Trophoblast cell (in vitro differentiated cells and primary cell): ENCODE results near the gene PCSK6.

Experiments
- DNase-seq, 2 donors: peaks; one replicate each; pipeline ENCODE4 v3.0.0-alpha.2; 2016
- H2AFZ ChIP-seq: 2 replicates; pipeline ENCODE4 v1.6.1; 2013; ENCODE audit warnings: low read length, moderate library complexity, mild to moderate bottlenecking; ENCODE audit not compliant: insufficient read depth, poor library complexity
- H2AK5ac ChIP-seq: 2 replicates; pipeline ENCODE4 v1.6.1; 2013; ENCODE audit warnings: mild to moderate bottlenecking, low read length
- H2BK120ac ChIP-seq: 2 replicates; pipeline ENCODE4 v1.6.1; 2013; ENCODE audit warnings: low read length, mild to moderate bottlenecking, moderate library complexity; ENCODE audit not compliant: insufficient read depth, poor library complexity
- H2BK12ac ChIP-seq: 2 replicates; pipeline ENCODE4 v1.6.1; 2013; ENCODE audit warnings: mild to moderate bottlenecking, low read length, moderate library complexity
- H2BK5ac ChIP-seq: 2 replicates; pipeline ENCODE4 v1.6.1; 2013; ENCODE audit warnings: low read length, low read depth, moderate library complexity, mild to moderate bottlenecking; ENCODE audit not compliant: poor library complexity
- H3K14ac ChIP-seq: 2 replicates; pipeline ENCODE4 v1.6.1; 2013; ENCODE audit warnings: mild to moderate bottlenecking, low read length
- H3K18ac ChIP-seq: 2 replicates; pipeline ENCODE4 v1.6.1; 2013; ENCODE audit warnings: mild to moderate bottlenecking, low read length
- H3K23ac ChIP-seq: 2 replicates; pipeline ENCODE4 v1.6.1; 2013; ENCODE audit warnings: low read length
- H3K27ac ChIP-seq: 2 replicates; pipeline ENCODE4 v1.5.1; 2013; ENCODE audit warnings: low read depth, mild to moderate bottlenecking, inconsistent platforms, low read length, moderate library complexity
- H3K27me3 ChIP-seq: 2 replicates; pipeline ENCODE4 v1.6.1; 2013; ENCODE audit warnings: inconsistent platforms, mild to moderate bottlenecking, low read length, moderate library complexity; ENCODE audit not compliant: insufficient read depth
- H3K36me3 ChIP-seq, 2 experiments: 1 replicate in 1 of 2; 2 replicates in 1 of 2; pipeline ENCODE4 v1.6.1; 2013; ENCODE audit warnings: low read length in 2 of 2, mild to moderate bottlenecking in 2 of 2, moderate library complexity in 1 of 2; ENCODE audit not compliant: insufficient read depth in 2 of 2, control insufficient read depth in 1 of 2
- H3K4ac ChIP-seq: 2 replicates; pipeline ENCODE4 v1.6.1; 2013; ENCODE audit warnings: low read depth, mild to moderate bottlenecking, low read length, moderate library complexity
- H3K4me1 ChIP-seq, 2 experiments: 1 replicate in 1 of 2; 2 replicates in 1 of 2; pipeline ENCODE4 v1.6.1; 2013; ENCODE audit warnings: low read length in 2 of 2, mild to moderate bottlenecking in 2 of 2, moderate library complexity in 1 of 2; ENCODE audit not compliant: insufficient read depth in 2 of 2, control insufficient read depth in 1 of 2
- H3K4me2 ChIP-seq: 2 replicates; pipeline ENCODE4 v1.6.1; 2013; ENCODE audit warnings: inconsistent platforms, mild to moderate bottlenecking, low read length, moderate library complexity
- H3K4me3 ChIP-seq: 2 replicates; pipeline ENCODE4 v1.5.1; 2013; ENCODE audit warnings: mild to moderate bottlenecking, low read depth, low read length, inconsistent platforms
- H3K79me1 ChIP-seq: one replicate; pipeline ENCODE4 v1.6.1; 2013; ENCODE audit warnings: low read length
- H3K79me2 ChIP-seq: 2 replicates; pipeline ENCODE4 v1.6.1; 2013; ENCODE audit warnings: low read length, mild to moderate bottlenecking; ENCODE audit not compliant: control insufficient read depth, insufficient read depth, poor library complexity
- H3K9ac ChIP-seq: 2 replicates; pipeline ENCODE4 v1.6.1; 2013; ENCODE audit warnings: mild to moderate bottlenecking, low read length
- H3K9me3 ChIP-seq: 2 replicates; pipeline ENCODE4 v1.6.1; 2013; ENCODE audit warnings: low read depth, mild to moderate bottlenecking, control low read depth, inconsistent platforms, low read length; ENCODE audit not compliant: insufficient read depth
- H4K12ac ChIP-seq: 2 replicates; pipeline ENCODE4 v1.6.1; 2013; ENCODE audit warnings: low read depth, mild to moderate bottlenecking, low read length, moderate library complexity
- H4K8ac ChIP-seq: 2 replicates; pipeline ENCODE4 v1.6.1; 2013; ENCODE audit warnings: low read depth, mild to moderate bottlenecking, low read length, moderate library complexity
- H4K91ac ChIP-seq: one replicate; pipeline ENCODE4 v1.6.1; 2013; ENCODE audit warnings: low read depth, mild to moderate bottlenecking, low read length, moderate library complexity
- WGBS: extraction: QIAGEN DNeasy Blood & Tissue Kit; methylation state at CpG from one replicate; pipeline ENCODE4 v1.1.7; 2013; ENCODE audit warnings: missing lambda C conversion rate; ENCODE audit not compliant: insufficient read length, insufficient coverage; ENCODE audit errors: extremely low coverage; 5-methylcytosine and 5-hydroxymethylcytosine counted together

PCSK6 gene

GRCh38 chr15:101407439-101407838 is 82.1 kb downstream of the PCSK6 start:
- no peaks in the 10 kb centered on the region for H3K79me1 ChIP-seq
- H2BK12ac ChIP-seq: no peak overlapping the region
- H3K4me2 ChIP-seq: no peak overlapping the region
- no peaks in the 10 kb centered on the region for H3K4me1 ChIP-seq
- no peak overlapping the region for H3K4ac ChIP-seq
- no peak overlapping the region for H2BK120ac ChIP-seq
- H3K18ac ChIP-seq: no peak overlapping the region
- no peaks in the 10 kb centered on the region for H3K27me3 ChIP-seq
- no peak overlapping the region for H3K9ac ChIP-seq
- H3K79me2 ChIP-seq: no peaks in the 10 kb centered on the region
- H3K27ac ChIP-seq: no peak overlapping the region
- no peak overlapping the region for H3K4me3 ChIP-seq
- DNase-seq: no peak
- H3K14ac ChIP-seq: no peak overlapping the region
- H2AFZ ChIP-seq: no peak overlapping the region
- no peak overlapping the region for H4K8ac ChIP-seq
- no peak overlapping the region for H3K23ac ChIP-seq
- H4K12ac ChIP-seq: no peak overlapping the region
- no peak overlapping the region for H2AK5ac ChIP-seq
- no peaks in the 10 kb centered on the region for H3K36me3 ChIP-seq
- no CpG with 5 or more reads among the region's 5 CpGs for WGBS
- H4K91ac ChIP-seq: no peak overlapping the region
- no peak overlapping the region for H2BK5ac ChIP-seq
- no peaks in the 10 kb centered on the region for H3K9me3 ChIP-seq

DNA sequence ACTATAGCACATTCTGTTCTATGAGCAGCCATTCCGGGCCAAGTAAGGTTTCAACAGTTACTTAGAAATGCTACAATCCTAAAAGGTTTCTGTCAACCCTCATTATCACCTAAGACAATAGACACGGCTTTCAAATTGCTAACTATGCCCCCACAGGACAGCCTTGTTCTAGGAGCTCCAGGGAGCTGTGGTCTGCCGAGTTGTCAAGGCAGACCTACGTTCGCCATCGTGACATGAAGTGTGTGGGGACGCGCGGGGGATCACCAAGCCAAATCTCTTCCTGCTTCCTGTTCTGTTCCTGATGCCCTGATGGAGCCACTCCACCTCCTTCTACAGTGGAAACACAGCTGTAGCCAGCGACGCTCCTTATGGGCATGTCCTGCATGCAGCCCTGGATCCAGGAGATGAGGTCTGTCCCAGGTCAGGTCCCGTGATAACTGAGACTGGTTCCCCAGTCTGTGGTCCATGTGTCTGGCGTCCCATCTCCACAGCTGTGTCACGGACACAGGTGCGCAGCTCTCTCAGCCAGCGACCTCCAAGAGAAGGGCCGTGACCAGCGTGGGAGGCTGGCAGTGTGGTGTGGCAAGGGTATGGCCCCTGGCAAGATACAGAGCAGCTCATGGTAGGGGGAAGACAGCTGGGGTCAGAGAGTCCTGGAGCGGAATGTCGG is 82.8 kb downstream of the PCSK6 start:
- Histone ChIP-seq H2BK5ac (no peak overlapping the region), H3K4me3 (no peak overlapping the region), H4K12ac (no peak overlapping the region), H2BK12ac (no peak overlapping the region), H2AK5ac (no peak overlapping the region), H3K4me2 (no peak overlapping the region), H3K27me3 (no peaks in the 10 kb centered on the region), H3K14ac (no peak overlapping the region), H3K23ac (no peak overlapping the region), H3K79me2 (no peaks in the 10 kb centered on the region), H3K36me3 (no peaks in the 10 kb centered on the region), H3K27ac (no peak overlapping the region), H2AFZ (no peak overlapping the region), H3K9ac (no peak overlapping the region), H4K8ac (no peak overlapping the region), H2BK120ac (no peak overlapping the region), H3K4ac (no peak overlapping the region), H4K91ac (no peak overlapping the region), H3K4me1 (no peaks in the 10 kb centered on the region), H3K18ac (no peak overlapping the region), H3K9me3 (no peaks in the 10 kb centered on the region), H3K79me1 (no peaks in the 10 kb centered on the region)
- WGBS: no CpG with 5 or more reads among the region's 20 CpGs
- no peak for DNase-seq

- H3K18ac ChIP-seq: no peak overlapping the region
- H3K4me1 ChIP-seq: no peaks in the 10 kb centered on the region
Measured at GRCh38 chr15:101406036-101406435, 83.5 kb downstream of the PCSK6 start.

DNA sequence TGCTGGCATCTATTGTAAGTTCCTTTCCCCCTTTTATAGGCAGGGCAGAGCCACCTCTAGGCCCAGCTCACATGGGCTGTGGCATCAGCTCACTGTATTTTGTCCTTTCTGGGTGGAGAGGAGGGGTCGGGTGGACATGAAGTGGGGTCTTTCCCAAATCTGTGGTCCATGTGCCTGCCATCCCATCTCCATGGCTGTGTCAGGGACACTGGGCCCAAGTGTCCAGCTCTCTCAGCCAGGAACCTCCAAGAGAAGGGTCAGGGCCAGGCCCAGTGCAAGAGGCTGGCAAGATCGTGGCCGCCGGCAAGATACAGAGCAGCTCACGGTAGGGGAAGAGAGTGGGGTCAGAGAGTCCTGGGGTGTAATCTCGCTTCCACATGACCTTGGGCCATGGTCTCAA is 85.3 kb downstream of the PCSK6 start:
- Histone ChIP-seq H3K4ac (no peak overlapping the region), H3K9ac (no peak overlapping the region), H3K27ac (no peak overlapping the region), H4K91ac (no peak overlapping the region), H3K4me3 (no peak overlapping the region), H3K4me2 (no peak overlapping the region), H3K18ac (no peak overlapping the region), H3K79me1 (no peaks in the 10 kb centered on the region), H3K79me2 (no peaks in the 10 kb centered on the region), H2BK5ac (no peak overlapping the region), H2AK5ac (no peak overlapping the region), H3K36me3 (no peaks in the 10 kb centered on the region), H2BK120ac (no peak overlapping the region), H2AFZ (no peak overlapping the region), H3K27me3 (no peaks in the 10 kb centered on the region), H4K12ac (no peak overlapping the region), H4K8ac (no peak overlapping the region), H3K9me3 (no peaks in the 10 kb centered on the region), H3K14ac (no peak overlapping the region), H3K4me1 (no peaks in the 10 kb centered on the region), H2BK12ac (no peak overlapping the region), H3K23ac (no peak overlapping the region)
- DNase-seq: no peak
- no CpG with 5 or more reads among the region's 6 CpGs for WGBS

More at GRCh38 chr15:101406036-101406435, 83.5 kb downstream of the PCSK6 start:
- Histone ChIP-seq H3K23ac (no peak overlapping the region), H3K4me2 (no peak overlapping the region), H2AK5ac (no peak overlapping the region), H3K36me3 (no peaks in the 10 kb centered on the region), H3K4me3 (no peak overlapping the region), H3K4ac (no peak overlapping the region), H3K9me3 (no peaks in the 10 kb centered on the region), H2BK120ac (no peak overlapping the region), H2BK12ac (no peak overlapping the region), H3K9ac (no peak overlapping the region), H2AFZ (no peak overlapping the region), H2BK5ac (no peak overlapping the region), H4K91ac (no peak overlapping the region), H3K27ac (no peak overlapping the region), H4K12ac (no peak overlapping the region), H3K79me1 (no peaks in the 10 kb centered on the region), H4K8ac (no peak overlapping the region), H3K14ac (no peak overlapping the region), H3K79me2 (no peaks in the 10 kb centered on the region), H3K27me3 (no peaks in the 10 kb centered on the region)
- no CpG with 5 or more reads among the region's 12 CpGs for WGBS
- DNase-seq: no peak
